Spleen (tissue), 7 donors: Measurements from ENCODE around the gene TRAPPC11.

Source experiments
- POLR2A ChIP-seq, 3 donors: fragments of 450-650 bp; IDR thresholded peaks; one replicate each; pipeline ENCODE4 v1.5.1; 2017; ENCODE audit warnings: antibody characterized with exemption in 3 of 3, mild to moderate bottlenecking in 1 of 3
- POLR2AphosphoS5 ChIP-seq, 3 donors: sonication (generic); formaldehyde crosslinking; IDR thresholded peaks; one replicate each; pipeline ENCODE4 v1.5.1; 2017; ENCODE audit warnings: antibody characterized with exemption in 3 of 3
- TF ChIP-seq, protein P1 (sequence below), 11 experiments: fragments of 200-600 bp in 7 of 11; fragments of 450-650 bp in 4 of 11; sonication (generic) in 4 of 11; IDR thresholded peaks in 8 of 11; conservative IDR thresholded peaks in 3 of 11; 1 replicate in 7 of 11; 2 replicates in 4 of 11; pipeline versions ENCODE4 v1.4.0 to v1.8.0; 2016 to 2021; ENCODE audit warnings: antibody characterized with exemption in 11 of 11, inconsistent platforms in 4 of 11, mild to moderate bottlenecking in 1 of 11
- donor health status: DM: no; HTN: no; CAD: no; lungs with moderate emphysema.
- donor health status: DM: no; HTN: no; CAD: no.
- donor health status: DM: no; HTN: no; CAD: no.

DNA sequence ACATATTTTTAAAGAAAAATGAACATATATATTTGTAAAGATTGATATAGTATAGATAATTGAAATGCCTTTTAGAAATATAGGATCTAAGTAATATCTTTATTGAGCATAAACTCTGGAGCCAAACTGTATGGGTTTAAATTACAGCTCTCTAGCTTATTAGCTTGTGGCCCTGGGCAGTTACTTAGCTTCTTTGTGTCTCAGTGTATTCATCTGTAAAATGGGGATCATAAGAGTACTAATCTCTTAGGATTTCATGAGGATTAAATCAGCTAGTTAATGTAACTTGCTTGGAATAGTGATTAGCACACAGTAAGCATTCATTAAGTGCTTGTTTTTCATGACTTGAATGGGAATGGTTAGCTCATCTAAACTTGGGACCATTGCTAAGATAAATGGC, 32.8 kb downstream of the TRAPPC11 start:
- TF ChIP-seq, protein P1, sequence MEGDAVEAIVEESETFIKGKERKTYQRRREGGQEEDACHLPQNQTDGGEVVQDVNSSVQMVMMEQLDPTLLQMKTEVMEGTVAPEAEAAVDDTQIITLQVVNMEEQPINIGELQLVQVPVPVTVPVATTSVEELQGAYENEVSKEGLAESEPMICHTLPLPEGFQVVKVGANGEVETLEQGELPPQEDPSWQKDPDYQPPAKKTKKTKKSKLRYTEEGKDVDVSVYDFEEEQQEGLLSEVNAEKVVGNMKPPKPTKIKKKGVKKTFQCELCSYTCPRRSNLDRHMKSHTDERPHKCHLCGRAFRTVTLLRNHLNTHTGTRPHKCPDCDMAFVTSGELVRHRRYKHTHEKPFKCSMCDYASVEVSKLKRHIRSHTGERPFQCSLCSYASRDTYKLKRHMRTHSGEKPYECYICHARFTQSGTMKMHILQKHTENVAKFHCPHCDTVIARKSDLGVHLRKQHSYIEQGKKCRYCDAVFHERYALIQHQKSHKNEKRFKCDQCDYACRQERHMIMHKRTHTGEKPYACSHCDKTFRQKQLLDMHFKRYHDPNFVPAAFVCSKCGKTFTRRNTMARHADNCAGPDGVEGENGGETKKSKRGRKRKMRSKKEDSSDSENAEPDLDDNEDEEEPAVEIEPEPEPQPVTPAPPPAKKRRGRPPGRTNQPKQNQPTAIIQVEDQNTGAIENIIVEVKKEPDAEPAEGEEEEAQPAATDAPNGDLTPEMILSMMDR (IDR thresholded peaks at IDR 0.05 in 8 of 11, conservative IDR thresholded peaks at IDR 0.05 in 3 of 11), result no peak
- TF ChIP-seq POLR2A (IDR thresholded peaks at IDR 0.05), result no peak
- TF ChIP-seq POLR2AphosphoS5 (IDR thresholded peaks at IDR 0.05), result no peak
